IPS-18a (cell line): ENCODE data around the gene SPAG16.

Experiments used
- H3K27ac ChIP-seq: one replicate; pipeline ENCODE4 v1.5.1; 2013; ENCODE audit warnings: low read length
- H3K27me3 ChIP-seq: one replicate; pipeline ENCODE4 v1.6.1; 2013; ENCODE audit warnings: mild to moderate bottlenecking, low read length; ENCODE audit not compliant: control insufficient read depth, insufficient read depth
- H3K36me3 ChIP-seq: one replicate; pipeline ENCODE4 v1.6.1; 2013; ENCODE audit warnings: low read depth, low read length; ENCODE audit not compliant: control insufficient read depth
- H3K4me1 ChIP-seq: one replicate; pipeline ENCODE4 v1.6.1; 2013; ENCODE audit warnings: low read depth, low read length; ENCODE audit not compliant: control insufficient read depth
- H3K4me3 ChIP-seq: one replicate; pipeline ENCODE4 v1.5.1; 2013; ENCODE audit warnings: low read length
- H3K9ac ChIP-seq: one replicate; pipeline ENCODE4 v1.6.1; 2013; ENCODE audit warnings: mild to moderate bottlenecking, low read length, moderate library complexity
- H3K9me3 ChIP-seq: one replicate; pipeline ENCODE4 v1.6.1; 2013; ENCODE audit warnings: low read depth, low read length; ENCODE audit not compliant: control insufficient read depth

Gene SPAG16

GRCh38 chr2:213284105-213285090 is at the start of gene SPAG16:
Gene SPAG16 (plus strand): TSS chr2:213284464.
- Histone ChIP-seq H3K9ac (peak within 1 kb of the TSS; percentile 84), H3K27ac (peak within 1 kb of the TSS; percentile 77)

DNA sequence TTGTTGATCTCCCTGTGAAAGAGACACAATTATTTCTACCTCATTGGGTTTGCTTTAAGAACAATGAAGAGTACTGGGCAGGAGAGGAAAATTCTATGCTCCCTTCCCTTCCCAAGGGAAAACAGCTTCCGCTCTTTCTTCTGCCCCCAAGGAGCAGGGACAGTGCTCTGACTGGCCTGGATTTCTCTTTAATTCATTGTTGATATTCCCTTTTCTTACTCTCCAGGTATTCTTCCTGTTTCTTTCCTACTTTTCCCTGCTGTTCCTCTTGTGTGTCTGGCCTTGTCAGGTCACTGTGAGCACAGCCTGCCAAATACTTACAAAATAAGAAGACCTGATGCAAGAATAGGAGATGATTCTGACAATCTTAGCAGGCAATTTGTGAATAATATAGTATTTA is 49.6 kb upstream of the SPAG16 start:
- Histone ChIP-seq H3K9ac (no peak overlapping the region), H3K27ac (no peak overlapping the region), H3K27me3 (no peaks in the 10 kb centered on the region), H3K4me1 (peaks cover 29% of the 10 kb centered on the region), H3K36me3 (no peaks in the 10 kb centered on the region), H3K4me3 (no peak overlapping the region), H3K9me3 (no peaks in the 10 kb centered on the region)

More at GRCh38 chr2:213284105-213285090, at the start of gene SPAG16:
- Histone ChIP-seq H3K4me1 (peaks cover 20% of the 10 kb centered on the region), H3K9me3 (no peaks in the 10 kb centered on the region), H3K36me3 (no peaks in the 10 kb centered on the region), H3K4me3 (peak within 1 kb of the TSS; percentile 88), H3K27me3 (no peaks in the 10 kb centered on the region)

GRCh38 chr2:213235741-213236140 is 48.5 kb upstream of the SPAG16 start:
- H3K27ac ChIP-seq = no peak overlapping the region
- H3K36me3 ChIP-seq = no peaks in the 10 kb centered on the region
- H3K4me3 ChIP-seq = no peak overlapping the region
- no peaks in the 10 kb centered on the region for H3K9me3 ChIP-seq
- no peak overlapping the region for H3K9ac ChIP-seq
- no peaks in the 10 kb centered on the region for H3K27me3 ChIP-seq
- peaks cover 29% of the 10 kb centered on the region for H3K4me1 ChIP-seq

GRCh38 chr2:213237251-213237650 is 47.0 kb upstream of the SPAG16 start:
- Histone ChIP-seq H3K4me1 (peaks cover 29% of the 10 kb centered on the region), H3K36me3 (no peaks in the 10 kb centered on the region), H3K27me3 (no peaks in the 10 kb centered on the region), H3K27ac (no peak overlapping the region), H3K4me3 (no peak overlapping the region), H3K9ac (no peak overlapping the region), H3K9me3 (no peaks in the 10 kb centered on the region)

GRCh38 chr2:213237787-213238186 is 46.5 kb upstream of the SPAG16 start:
- Histone ChIP-seq H3K27ac (no peak overlapping the region), H3K4me3 (no peak overlapping the region), H3K36me3 (no peaks in the 10 kb centered on the region), H3K4me1 (peaks cover 27% of the 10 kb centered on the region), H3K9ac (no peak overlapping the region), H3K9me3 (no peaks in the 10 kb centered on the region), H3K27me3 (no peaks in the 10 kb centered on the region)

DNA sequence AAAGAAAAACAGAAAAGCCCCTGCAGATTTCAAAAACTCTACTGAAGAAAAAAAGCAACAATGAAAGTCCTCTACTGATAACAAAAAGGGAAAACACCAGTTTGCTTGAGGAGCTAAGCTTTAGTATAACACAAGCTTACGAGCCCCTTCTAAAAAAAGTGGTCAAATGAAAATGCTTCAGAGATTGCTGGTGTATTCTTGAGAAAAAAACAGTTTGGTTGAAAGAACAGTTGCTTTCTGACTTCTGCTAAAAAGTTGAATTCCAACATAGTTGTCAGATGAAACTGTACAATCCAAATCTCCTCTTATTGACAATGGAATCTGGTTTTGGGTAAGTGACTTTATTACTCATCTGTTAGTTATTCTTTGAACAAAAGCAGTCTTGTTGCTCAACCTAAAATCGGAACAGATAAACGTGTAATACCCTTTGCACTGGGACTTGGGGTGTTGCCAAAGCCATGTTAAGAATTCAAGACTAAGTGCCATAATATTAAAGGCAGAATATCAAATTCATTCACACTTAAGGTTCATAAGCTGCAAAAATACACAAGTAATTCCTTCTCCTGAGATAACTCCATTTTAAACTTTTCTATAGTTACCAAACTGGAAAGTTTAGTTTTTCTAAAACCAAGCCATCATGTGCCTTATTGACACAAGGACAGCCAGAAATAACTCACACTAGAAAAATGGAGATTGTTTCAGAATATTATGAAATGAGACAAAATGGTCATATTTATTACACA is 45.3 kb upstream of the SPAG16 start:
- Histone ChIP-seq H3K36me3 (no peaks in the 10 kb centered on the region), H3K27me3 (no peaks in the 10 kb centered on the region), H3K4me3 (no peak overlapping the region), H3K27ac (no peak overlapping the region), H3K9ac (no peak overlapping the region), H3K9me3 (no peaks in the 10 kb centered on the region), H3K4me1 (peaks cover 20% of the 10 kb centered on the region)

DNA sequence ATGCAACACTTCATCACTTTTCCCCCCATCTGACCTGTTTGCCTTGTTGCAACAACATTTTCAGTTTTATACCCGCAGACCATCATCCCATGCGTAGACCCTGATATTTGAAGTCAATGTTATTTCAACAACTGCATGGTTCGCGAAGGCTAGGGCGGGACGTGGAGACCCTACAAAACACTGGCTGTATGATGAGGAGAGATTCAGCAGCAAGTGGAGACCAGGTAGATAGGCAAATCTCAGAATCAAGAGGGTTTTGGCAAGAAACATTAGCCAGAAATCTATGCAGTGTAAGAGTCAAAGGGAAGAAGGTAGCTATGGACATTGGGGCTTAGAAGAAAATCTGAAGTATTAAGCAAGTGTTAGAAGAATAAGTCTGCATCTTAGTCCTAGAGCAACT is 42.4 kb upstream of the SPAG16 start:
- no peak overlapping the region for H3K27ac ChIP-seq

DNA sequence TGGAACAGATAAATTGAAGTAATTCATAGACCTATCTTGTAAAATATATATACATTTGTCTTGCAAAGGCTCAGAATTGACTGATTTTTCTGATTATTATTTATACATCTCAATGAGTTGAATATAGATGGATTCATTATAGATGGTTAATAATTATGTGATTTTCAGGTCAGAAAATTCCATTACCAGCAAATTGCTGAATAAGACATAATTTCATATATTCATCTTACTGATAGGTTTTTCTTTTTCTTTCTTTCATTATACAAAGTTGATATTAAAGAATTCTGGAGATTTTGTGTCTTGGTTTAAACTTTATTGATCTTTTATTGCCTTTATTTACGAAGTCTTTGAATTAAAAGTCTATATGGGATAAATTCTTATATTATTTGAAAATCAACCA is 41.6 kb upstream of the SPAG16 start:
- no peaks in the 10 kb centered on the region for H3K27me3 ChIP-seq
- H3K4me1 ChIP-seq = peaks cover 7% of the 10 kb centered on the region
- no peak overlapping the region for H3K27ac ChIP-seq
- no peaks in the 10 kb centered on the region for H3K36me3 ChIP-seq
- no peak overlapping the region for H3K4me3 ChIP-seq
- H3K9ac ChIP-seq = no peak overlapping the region
- H3K9me3 ChIP-seq = no peaks in the 10 kb centered on the region

More for the DNA sequence above, 42.4 kb upstream of the SPAG16 start:
- Histone ChIP-seq H3K9me3 (no peaks in the 10 kb centered on the region), H3K4me1 (peaks cover 7% of the 10 kb centered on the region), H3K4me3 (no peak overlapping the region), H3K36me3 (no peaks in the 10 kb centered on the region), H3K27me3 (no peaks in the 10 kb centered on the region), H3K9ac (no peak overlapping the region)

- Histone ChIP-seq H3K9me3 (no peaks in the 10 kb centered on the region), H3K4me1 (peaks cover 7% of the 10 kb centered on the region), H3K36me3 (no peaks in the 10 kb centered on the region), H3K27me3 (no peaks in the 10 kb centered on the region), H3K4me3 (no peak overlapping the region), H3K9ac (no peak overlapping the region), H3K27ac (no peak overlapping the region)
Observed at GRCh38 chr2:213243189-213244044, 40.8 kb upstream of the SPAG16 start.

DNA sequence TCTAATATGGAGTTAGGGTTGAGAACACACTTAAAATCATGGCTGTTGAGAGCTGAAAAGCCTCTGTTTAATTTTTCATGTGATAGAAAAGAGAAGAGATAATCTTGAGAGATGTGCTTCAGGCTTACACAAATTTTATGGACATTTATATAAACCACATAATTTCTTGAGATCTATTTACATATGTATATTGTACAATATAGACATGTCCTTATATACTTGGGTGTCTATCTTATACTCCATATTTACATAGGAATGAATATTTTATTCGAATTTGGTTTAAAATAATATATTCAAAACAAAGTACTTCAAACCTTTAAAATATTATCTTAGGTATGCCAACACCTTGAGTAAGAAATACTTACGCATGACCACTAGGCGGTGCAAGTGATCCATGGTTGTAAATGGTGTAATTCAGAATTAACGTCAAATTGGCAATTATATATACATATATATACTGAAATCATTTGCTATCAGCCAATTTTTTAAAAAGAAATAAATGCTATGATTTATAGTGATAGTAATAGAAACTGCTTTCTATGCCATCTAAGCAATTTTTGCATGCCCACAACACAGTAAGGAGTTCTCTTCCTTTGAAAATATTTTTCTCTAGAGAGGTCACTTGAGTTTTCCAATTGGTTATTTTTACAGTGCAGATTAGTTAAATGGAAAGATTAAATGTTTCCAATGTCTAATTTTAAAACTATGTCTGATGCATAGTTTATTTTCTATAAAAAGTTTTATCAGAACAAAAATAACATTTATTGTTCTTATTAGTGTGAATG is 37.6 kb upstream of the SPAG16 start:
- H3K27me3 ChIP-seq = no peaks in the 10 kb centered on the region
- no peak overlapping the region for H3K9ac ChIP-seq

More for the DNA sequence above, 37.6 kb upstream of the SPAG16 start:
- Histone ChIP-seq H3K36me3 (no peaks in the 10 kb centered on the region), H3K9me3 (no peaks in the 10 kb centered on the region), H3K4me1 (peaks cover 6% of the 10 kb centered on the region), H3K4me3 (no peak overlapping the region), H3K27ac (no peak overlapping the region)
